HG03565 (cell line): Measurements from ENCODE around the gene C2orf69.

Experiments used
- ATAC-seq: cut with Tn5 transposase; IDR thresholded peaks from one replicate; pipeline ENCODE4 v1.9.1; 2021; ENCODE audit warnings: mild to moderate bottlenecking, moderate library complexity; ENCODE audit not compliant: unreplicated experiment

Gene C2orf69, protein sequence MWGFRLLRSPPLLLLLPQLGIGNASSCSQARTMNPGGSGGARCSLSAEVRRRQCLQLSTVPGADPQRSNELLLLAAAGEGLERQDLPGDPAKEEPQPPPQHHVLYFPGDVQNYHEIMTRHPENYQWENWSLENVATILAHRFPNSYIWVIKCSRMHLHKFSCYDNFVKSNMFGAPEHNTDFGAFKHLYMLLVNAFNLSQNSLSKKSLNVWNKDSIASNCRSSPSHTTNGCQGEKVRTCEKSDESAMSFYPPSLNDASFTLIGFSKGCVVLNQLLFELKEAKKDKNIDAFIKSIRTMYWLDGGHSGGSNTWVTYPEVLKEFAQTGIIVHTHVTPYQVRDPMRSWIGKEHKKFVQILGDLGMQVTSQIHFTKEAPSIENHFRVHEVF

DNA sequence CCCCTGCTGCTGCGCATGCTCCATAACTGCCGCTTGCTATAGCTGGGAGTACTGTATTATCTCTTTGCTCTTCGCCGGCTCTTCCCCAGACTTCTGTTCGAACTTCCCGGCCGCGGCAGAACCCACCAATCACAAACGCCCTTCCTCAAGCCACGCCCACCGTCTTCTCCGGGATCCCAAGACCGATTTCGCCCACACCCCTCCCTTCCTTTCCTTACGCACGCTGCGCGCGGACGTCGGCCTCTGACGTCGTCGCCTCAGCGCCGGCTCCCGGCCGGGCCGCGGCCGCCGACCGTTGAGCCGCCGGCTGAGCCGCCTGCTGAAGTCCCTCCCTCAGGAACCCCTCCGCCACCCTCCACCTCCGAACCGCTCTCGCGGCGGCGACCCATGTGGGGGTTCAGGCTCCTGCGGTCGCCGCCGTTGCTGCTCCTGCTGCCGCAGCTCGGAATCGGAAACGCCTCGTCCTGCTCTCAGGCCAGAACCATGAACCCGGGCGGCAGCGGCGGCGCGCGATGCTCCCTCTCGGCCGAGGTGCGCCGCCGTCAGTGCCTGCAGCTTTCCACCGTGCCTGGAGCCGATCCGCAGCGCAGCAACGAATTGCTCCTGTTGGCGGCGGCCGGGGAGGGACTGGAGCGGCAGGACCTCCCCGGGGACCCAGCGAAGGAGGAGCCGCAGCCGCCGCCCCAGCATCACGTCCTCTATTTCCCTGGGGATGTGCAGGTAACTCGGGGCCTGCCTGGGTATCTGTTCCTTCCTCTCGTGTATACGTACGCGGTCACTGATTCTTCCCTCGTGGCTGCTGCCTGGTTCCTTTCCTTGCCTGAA, at the start of gene C2orf69:
TSS of gene C2orf69 (plus strand) at position 242 of the 825 bp plus-strand sequence. CDS start at position 388, 146 bp downstream.
- ATAC-seq = peak; percentile 86

DNA sequence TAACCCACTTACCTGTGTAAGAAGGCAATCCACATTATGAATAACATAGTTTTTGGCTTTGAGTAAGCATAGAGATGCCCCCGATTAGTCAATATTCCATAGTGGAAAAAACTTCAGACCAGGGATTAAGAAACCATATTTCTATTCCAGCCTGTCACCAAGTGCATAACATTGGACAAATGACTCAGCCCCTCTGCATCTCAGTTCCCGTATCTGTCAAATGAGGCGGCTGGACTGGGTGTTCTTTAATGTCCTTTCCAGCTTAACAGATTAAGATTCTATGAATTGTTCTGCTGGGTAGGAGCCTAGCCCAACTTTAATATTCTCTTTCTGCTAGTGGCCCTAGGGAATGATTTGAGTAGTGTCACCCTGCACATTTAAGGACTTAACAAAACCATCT, 48.3 kb upstream of the C2orf69 start:
- no peak for ATAC-seq

DNA sequence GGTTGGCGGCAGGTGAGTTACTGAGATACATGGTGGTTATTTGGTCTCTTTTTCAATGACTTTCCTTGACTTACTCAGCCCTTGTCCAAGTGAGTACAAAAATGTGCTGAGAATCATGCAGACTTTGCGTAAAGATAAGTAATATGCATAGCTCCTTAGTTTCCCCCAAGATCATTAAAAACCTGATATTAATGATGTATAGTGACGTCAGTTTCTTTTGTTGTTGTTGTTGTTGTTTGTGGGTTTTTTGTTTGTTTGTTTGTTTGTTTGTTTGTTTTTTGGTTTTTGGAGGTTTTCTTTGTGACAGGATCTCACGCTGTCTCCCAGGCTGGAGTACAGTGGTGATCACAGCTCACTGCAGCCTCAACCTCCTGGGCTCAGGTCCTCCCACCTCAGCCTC, 45.2 kb upstream of the C2orf69 start:
- no peak for ATAC-seq

DNA sequence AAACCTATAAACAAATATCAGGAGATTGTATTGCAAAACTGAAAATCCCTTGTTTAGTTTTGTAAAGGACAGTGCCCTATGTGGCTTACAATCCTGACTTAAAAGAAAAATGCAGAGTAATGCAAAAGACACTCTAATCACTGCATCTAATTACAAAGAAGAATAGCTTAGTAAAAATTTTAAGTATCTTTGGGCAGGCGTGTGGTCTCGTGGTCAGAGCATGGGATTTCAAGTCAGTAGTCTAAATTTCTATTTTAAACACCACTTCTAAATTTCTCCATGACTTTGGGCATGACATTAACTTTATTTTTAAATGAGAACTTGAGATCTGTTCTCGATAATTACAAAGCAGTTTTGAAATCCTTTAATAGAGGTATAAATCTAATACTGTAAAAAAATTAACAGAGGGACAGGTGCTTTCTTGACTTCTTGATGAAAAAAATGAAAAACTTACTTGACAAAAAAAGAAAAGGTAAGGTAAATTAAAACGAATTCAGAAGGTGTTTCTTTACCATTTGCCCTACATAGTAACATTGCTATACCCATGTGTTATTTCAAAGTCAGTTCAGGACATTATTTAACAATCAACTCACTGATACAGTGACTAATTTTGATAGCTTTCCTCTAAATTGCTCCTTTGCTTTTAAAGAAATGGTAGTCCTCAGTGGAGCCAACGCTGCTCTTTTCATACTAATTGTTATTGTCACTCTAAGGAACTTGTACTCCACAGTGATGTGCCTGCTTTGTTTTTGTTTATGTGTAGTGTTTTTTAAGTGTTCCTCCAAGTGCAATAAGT, 42.5 kb upstream of the C2orf69 start:
- no peak for ATAC-seq

DNA sequence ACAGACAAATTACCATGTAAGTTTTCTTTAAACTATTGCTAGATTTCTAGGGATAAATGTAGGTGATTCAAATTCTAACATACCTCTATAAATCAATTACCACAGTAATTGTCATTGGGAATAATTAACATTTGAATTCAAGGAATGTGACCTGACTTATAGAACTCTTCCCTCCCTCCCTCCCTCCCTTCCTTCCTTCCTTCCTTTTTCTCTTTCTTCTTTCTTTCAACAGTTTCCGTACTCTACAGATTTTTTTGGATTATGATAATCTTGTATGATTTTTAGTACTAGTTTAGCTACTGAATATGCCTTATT, 41.9 kb upstream of the C2orf69 start:
- no peak for ATAC-seq

DNA sequence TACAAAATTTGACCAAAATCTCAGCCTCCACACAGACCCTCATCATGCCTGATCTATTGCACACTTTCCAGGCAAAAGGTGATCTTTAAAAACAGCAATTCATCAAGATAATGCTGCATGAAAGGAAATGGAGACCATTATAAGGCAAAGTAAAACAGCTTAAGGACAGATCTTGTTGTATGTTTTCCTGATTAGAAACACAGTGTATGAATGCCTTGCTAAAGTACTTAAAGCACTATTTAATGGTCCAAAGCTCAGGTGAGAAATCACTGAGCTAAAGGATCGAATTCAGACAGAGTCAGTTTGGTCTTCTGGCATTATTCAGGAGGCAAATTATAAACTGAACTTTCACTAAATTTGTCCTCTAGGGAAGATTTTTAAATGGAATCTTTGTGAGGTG, 41.4 kb upstream of the C2orf69 start:
- ATAC-seq = no peak

DNA sequence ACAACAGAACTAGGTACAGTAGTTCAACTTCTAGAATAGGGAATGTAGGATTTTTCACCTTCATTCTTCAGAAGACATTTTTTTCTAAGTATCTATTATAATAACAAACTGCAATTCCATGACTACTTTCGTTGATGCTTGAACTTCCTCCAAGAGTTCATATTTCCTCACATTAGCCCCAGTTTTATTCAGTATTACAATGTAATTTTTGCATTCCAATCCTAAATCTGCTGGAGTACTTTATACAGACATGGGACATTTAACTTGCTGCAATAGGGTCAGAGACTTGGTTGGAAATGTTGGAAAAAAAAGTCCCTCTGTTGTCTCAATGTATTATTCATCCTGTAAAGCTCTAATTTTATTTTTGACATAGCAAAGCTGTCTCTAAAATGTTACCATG, 40.5 kb upstream of the C2orf69 start:
- ATAC-seq = no peak

DNA sequence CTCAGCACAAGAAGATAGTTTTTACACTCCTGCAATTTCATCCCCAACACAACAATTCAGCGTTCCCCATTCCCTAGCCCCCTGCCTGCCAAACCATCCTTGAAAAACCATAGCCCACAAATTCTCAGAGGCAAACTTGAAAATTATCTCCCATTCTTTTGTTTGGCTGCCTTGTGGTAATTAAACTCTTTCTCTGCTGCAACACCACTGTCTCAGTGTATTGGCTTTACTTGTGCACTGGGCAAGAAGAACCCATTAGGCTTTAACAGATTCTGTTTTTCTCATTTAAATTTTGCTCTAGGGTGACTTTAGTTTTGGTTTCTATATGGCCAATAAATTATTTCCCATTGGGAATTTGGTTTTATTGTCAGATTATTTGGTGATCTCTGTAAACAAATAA, 36.9 kb upstream of the C2orf69 start:
- no peak for ATAC-seq

DNA sequence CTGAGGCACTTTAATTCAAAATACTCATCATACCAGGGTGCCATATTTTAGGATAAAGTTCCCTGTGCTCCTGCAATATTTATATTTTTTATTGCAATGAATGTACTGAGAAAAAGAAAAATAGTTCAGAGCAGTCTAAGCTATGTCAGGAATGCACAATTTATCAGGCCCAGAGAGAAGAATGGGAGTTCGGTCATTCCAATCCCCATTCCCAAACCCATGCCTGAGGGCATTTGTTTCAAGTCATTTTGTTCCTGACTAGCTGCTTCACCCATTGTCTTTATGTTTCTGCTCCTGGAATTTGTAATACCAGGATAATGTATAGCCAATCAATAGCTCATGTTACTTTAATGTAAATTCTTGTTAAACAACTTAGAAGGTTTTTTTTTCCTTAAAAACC, 35.7 kb upstream of the C2orf69 start:
- no peak for ATAC-seq

DNA sequence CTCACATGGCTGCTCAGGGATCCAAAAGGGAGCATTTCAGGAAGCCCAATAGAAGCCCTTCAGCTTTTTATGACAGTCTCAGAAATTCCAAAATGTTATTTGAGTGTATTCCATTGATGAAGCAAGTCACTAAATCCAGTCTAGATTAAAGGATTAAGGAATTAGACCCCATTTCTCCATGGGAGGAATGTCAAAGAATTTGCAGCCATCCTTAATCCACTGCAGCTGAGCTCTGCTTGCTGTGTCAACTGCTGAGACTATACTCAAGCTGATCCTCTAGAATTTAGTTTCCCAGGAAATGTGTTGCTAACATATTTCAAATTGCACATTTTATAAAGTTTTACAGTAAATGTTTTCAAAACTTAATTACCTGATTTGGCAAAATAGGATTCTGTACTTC, 28.4 kb upstream of the C2orf69 start:
- no peak for ATAC-seq

DNA sequence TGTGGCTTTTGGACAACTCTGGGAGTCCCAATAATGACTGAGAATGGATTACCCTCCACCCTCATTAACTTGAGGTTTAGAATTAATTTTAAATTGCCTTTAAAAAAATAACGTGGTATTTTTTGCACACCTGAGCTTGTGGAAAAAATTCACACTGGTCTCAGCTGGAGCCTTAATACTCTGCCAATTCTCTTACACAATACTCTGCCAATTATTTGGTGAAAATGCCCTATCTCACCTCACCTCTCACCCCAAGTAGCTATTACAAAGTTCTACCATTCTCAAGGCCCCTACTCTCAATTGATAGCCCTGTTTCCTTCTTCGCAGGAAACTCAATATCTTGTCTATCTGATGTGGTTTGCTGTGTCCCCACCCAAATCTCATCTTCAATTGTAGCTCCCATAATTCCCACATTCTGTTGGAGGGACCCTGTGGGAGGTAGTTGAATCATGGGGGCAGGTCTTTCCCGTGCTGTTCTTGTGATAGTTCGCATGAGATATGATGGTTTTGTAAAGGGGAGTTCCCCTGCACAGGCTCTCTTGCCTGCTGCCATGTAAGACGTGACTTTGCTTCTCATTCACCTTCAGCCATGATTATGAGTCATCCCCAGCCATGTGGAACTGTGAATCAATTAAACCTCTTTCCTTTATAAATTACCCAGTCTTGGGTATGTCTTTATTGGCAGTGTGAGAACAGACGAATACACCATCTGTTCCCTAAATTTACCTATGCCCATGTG, 27.4 kb upstream of the C2orf69 start:
- ATAC-seq = no peak

DNA sequence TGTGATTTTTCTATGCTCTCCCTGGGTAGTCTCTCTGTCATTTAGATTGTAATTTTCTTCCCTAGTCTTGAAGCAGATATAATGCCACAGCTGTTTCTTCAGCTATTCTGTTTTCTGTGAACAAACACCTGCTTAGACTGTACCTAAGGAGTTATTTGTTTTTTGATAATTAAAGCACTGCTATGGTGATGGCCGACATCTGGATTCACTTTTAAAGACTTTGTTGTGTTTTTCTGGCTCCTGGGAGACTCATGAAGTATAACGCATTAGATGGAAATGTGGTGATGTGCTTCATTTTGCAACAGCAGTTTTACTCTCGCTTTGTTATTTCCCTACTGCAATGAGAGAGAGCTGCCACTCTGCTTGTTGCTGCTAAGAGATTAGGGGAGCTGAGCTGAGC, 15.7 kb upstream of the C2orf69 start:
- no peak for ATAC-seq

DNA sequence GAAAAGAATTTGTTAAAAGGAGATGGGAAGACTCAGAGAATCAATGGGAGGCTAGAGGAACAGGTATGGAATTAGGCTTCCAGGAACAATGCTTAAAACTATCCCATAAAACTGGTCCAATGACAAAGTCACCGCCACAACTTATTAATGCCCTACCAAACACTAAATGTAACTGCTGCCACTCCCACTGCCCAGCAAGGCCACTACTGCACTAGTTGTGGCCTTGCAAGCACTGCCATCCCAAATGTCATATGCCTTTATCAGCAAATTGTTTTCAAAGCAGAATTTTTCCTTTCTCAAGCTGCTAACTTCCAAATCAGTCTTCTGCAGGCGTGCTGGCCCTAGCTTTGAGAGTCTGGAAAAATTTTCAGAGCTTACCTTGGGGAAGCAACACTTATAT, 14.5 kb upstream of the C2orf69 start:
- no peak for ATAC-seq

DNA sequence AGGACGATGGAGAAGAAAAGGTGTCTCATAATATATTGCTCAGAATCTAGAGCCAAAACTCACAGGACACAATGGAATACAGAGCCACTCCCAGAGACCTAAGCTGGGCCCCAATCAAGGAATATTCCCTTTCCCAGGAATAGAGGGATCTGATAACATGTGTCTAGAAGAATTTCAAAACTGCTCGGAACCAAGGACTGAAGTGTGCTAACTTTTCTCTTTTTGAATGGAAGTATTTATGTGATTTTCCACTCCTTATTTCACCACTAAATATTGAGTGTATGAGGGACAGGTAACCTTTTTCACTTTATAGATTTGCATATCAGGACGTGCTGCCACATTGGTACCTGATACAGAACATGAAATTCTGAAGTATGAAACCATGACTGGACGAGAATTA, 9.2 kb upstream of the C2orf69 start:
- no peak for ATAC-seq

DNA sequence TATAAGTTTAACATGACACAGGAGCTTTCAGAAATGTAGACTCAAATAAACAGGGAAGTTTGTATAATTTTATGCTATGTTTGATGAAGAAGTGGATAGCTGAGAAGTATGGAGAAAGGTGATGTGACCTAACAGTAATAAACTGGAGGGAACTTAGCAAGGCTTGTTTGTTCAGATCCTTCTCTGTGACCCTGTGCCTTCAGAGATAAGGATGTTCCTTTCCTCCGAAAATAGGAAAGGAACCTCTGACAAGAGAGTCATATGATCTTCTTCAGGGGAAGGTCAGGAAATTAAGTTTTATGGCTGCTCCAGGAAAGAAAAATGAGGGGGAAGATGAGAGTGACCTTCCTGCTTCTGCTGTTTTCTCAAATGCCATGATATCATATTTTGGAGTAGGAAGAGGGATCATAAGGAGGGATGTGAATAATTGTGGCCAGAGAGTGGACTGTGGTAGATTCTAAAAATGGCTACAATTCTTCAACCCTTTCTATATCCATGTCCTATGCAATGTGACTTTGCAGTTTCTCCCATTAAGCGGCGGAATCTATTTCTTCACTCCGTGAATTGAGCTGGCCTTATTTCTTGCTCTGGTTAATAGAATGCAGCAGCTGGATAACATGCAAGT, 8.5 kb upstream of the C2orf69 start:
- ATAC-seq = no peak

DNA sequence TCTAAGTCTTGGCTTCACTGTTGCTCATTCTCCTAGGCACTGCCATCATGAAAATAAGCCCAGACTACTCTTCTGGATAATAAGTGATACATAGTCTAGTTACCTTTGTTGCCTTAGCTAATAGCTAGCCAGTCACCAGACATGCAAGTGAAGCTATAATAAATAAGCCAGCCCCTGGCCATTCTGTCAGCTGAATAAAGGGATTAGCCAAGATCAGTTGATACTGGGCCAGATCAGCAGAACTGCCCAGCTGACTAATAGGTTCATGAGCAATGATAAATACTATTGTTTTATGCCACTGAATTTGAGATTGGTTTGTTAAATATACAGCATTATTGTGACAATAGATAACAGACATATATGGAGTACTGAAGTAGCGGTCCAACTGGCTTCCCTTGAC, 8.0 kb upstream of the C2orf69 start:
- no peak for ATAC-seq

DNA sequence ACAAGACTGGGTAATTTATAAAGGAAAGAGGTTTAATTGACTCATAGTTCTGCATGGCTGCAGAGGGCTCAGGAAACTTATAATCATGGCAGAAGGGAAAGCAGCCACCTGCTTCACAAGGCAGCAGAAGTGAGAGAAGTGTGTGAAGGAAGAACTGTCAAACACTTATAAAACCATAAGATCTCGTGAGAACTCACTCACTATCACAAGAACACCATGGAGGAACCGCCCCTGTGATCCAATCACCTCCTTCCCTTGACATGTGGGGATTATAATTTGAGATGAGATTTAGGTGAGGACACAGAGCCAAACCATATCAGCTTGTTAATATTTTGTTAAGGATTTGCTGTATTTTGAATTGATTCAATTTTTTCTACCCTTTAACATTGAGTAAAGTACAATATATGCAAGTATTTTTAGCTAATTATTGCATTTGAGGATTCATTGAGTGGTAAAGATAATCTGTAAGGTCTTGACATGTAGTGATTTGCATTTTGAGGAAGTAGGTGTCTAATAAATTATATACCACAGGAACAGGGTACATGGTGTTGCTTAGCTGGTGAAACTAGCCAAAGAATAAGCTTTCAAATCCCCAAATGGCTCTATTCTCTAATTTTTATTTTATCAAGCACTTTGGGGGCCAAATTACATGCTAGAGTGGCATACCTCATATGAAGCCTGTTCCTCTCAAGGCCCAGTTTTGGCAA, 3.9 kb upstream of the C2orf69 start:
- no peak for ATAC-seq

DNA sequence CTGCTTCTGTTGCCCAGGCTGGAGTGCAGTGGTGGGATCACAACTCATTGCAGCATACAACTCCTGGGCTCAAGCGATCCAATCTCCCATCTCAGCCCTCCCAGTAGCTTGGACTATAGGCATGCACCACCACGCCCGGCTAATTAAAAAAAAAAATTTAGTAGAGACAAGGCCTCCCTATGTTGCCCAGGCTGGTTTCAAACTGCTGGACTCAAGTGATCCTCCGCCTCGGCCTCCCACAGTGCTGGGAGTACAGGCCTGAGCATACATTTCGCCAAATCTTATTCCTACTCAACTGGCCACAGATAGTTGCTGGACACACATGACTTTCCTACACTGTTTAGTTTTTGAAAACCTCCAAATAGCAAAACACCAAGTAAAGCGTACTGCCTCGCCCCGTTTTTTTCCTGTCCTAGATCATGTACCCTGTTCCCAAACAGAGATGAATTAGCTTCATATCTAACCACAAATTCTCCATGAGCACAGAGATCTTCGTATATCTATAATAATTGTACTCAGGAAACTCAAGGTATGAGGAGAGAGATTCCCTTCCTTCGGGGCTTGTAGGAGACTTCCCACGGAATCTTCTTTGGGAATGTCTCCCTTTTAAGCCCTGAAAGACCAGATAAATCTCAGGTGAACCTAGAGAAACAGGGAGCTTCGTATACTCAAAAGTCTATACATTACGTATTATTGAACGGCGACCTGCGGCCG, 598 bp upstream of the C2orf69 start:
- no peak for ATAC-seq

DNA sequence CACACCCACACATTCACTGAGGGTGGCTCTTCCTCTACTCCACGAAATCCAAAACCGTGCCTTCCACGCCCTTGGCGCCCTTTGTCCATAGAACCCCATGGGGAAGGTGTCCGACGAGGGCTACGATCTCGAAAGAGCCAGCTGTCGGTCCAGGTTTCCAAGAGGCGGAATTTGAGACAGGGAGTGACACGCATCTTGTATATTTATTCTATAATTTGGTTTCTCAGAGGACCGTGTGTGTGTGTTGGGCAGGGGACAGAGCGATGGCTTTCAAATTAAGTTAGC, 726 bp downstream of the C2orf69 start:
- no peak for ATAC-seq
